Liver (tissue), 9 donors: ENCODE results near the gene PITRM1. TPM values are rescaled to one million over a fixed set of nuclear protein-coding genes. Genes with fewer than 3 reads are reported as not detected.

ENCODE experiments used
- DNase-seq: peaks from one replicate; pipeline ENCODE4 v3.0.0-alpha.2; 2017; ENCODE audit warnings: low spot score
- H3K27ac ChIP-seq, 2 donors: one replicate each; pipeline ENCODE4 v1.7.0; 2013; ENCODE audit warnings: inconsistent platforms in 2 of 2, low read length in 2 of 2, control low read depth in 1 of 2, low read depth in 1 of 2, mild to moderate bottlenecking in 1 of 2
- H3K27me3 ChIP-seq, 4 donors: one replicate each; pipeline versions ENCODE4 v1.6.1 to v1.7.0; 2013; ENCODE audit warnings: low read length in 3 of 4, inconsistent platforms in 1 of 4, mild to moderate bottlenecking in 1 of 4, moderate library complexity in 1 of 4; ENCODE audit not compliant: control insufficient read depth in 4 of 4, insufficient read depth in 4 of 4
- H3K36me3 ChIP-seq, 4 donors: one replicate each; pipeline versions ENCODE4 v1.6.1 to v1.7.0; 2013; ENCODE audit warnings: low read length in 3 of 4, mild to moderate bottlenecking in 3 of 4, low read depth in 1 of 4, moderate library complexity in 1 of 4; ENCODE audit not compliant: control insufficient read depth in 4 of 4, insufficient read depth in 3 of 4
- H3K4me1 ChIP-seq, 4 donors: one replicate each; pipeline versions ENCODE4 v1.6.1 to v1.7.0; 2013; ENCODE audit warnings: low read length in 3 of 4, mild to moderate bottlenecking in 3 of 4, moderate library complexity in 1 of 4; ENCODE audit not compliant: control insufficient read depth in 4 of 4, insufficient read depth in 4 of 4
- H3K4me3 ChIP-seq, 3 donors: one replicate each; pipeline versions ENCODE4 v1.6.1 to v1.7.0; 2013; ENCODE audit warnings: low read length in 3 of 3, control low read depth in 1 of 3, low read depth in 1 of 3, mild to moderate bottlenecking in 1 of 3
- H3K9ac ChIP-seq, 2 donors: one replicate each; pipeline ENCODE4 v1.7.0; 2013; ENCODE audit warnings: low read length in 2 of 2, mild to moderate bottlenecking in 2 of 2, moderate library complexity in 2 of 2, control low read depth in 1 of 2, low read depth in 1 of 2
- H3K9me3 ChIP-seq, 4 donors: one replicate each; pipeline versions ENCODE4 v1.6.1 to v1.7.0; 2013; ENCODE audit warnings: low read length in 3 of 4; ENCODE audit not compliant: control insufficient read depth in 4 of 4
- ATF3 ChIP-seq: IDR thresholded peaks from 2 replicates; pipeline ENCODE4 v1.6.1; 2016; ENCODE audit warnings: antibody characterized with exemption
- EGR1 ChIP-seq, 2 donors: IDR thresholded peaks; 2 replicates each; pipeline ENCODE4 v1.6.1; 2016 to 2018; ENCODE audit warnings: antibody characterized with exemption in 2 of 2, low read depth in 2 of 2
- FOXA1 ChIP-seq: IDR thresholded peaks from 2 replicates; pipeline ENCODE4 v1.6.1; 2016; ENCODE audit warnings: antibody characterized with exemption
- FOXA2 ChIP-seq: IDR thresholded peaks from 2 replicates; pipeline ENCODE4 v1.6.1; 2016; ENCODE audit warnings: antibody characterized with exemption
- HNF4A ChIP-seq, 2 donors: conservative IDR thresholded peaks; 2 replicates each; pipeline ENCODE4 v1.6.1; 2016; ENCODE audit warnings: antibody characterized with exemption in 2 of 2, mild to moderate bottlenecking in 2 of 2
- JUND ChIP-seq, 2 donors: IDR thresholded peaks; 2 replicates each; pipeline ENCODE4 v1.6.1; 2016; ENCODE audit warnings: antibody characterized with exemption in 2 of 2
- NR2F2 ChIP-seq: IDR thresholded peaks from 2 replicates; pipeline ENCODE4 v1.6.1; 2016; ENCODE audit warnings: antibody characterized with exemption
- RAD21 ChIP-seq, 2 donors: IDR thresholded peaks; 2 replicates each; pipeline ENCODE4 v1.6.1; 2016; ENCODE audit warnings: antibody characterized with exemption in 2 of 2, mild to moderate bottlenecking in 2 of 2
- REST ChIP-seq: IDR thresholded peaks from 2 replicates; pipeline ENCODE4 v1.6.1; 2016; ENCODE audit warnings: antibody characterized with exemption, mild to moderate bottlenecking
- RXRA ChIP-seq, 2 donors: IDR thresholded peaks; 2 replicates each; pipeline ENCODE4 v1.6.1; 2017 to 2018; ENCODE audit warnings: antibody characterized with exemption in 2 of 2, mild to moderate bottlenecking in 1 of 2
- SP1 ChIP-seq: IDR thresholded peaks from 2 replicates; pipeline ENCODE4 v1.6.1; 2018; ENCODE audit warnings: antibody characterized with exemption, mild to moderate bottlenecking
- TAF1 ChIP-seq: conservative IDR thresholded peaks from 2 replicates; pipeline ENCODE4 v1.6.1; 2016; ENCODE audit warnings: antibody characterized with exemption, mild to moderate bottlenecking
- WGBS: extraction: QIAGEN DNeasy Blood & Tissue Kit; methylation state at CpG from one replicate; pipeline ENCODE4 v1.1.7; 2013; 5-methylcytosine and 5-hydroxymethylcytosine counted together
- polyA plus RNA-seq, 2 donors: library from polyadenylated mRNA; stranded (reverse) in 1 of 2; unstranded in 1 of 2; fragments of 200-250 nt in 1 of 2; fragments of >200 nt in 1 of 2; fragmentation: Nextera tagmentation in 1 of 2; extraction: Ambion mirVana in 1 of 2; gene quantifications; one replicate each; pipeline versions ENCODE4 v1.2.1 to v1.2.3, GENCODE V29; 2013 to 2015
- total RNA-seq, 2 donors: library from RNA; depleted of rRNA; stranded (reverse); fragments of >200 nt; gene quantifications; one replicate each; pipeline ENCODE4 v1.2.3, GENCODE V29; 2014
- TF ChIP-seq, protein P1 (sequence below): fragments of 150-350 bp; IDR thresholded peaks from 2 replicates; pipeline ENCODE4 v1.5.1; 2017; ENCODE audit warnings: improper control_type of control experiment, low read depth, low read length; ENCODE audit not compliant: missing input control
- TF ChIP-seq, protein P2 (sequence below): IDR thresholded peaks from 2 replicates; pipeline ENCODE4 v1.6.1; 2016; ENCODE audit warnings: antibody characterized with exemption
- donor health status: healthy.
- donor health status: healthy.
- donor health status: healthy.
- donor health status: healthy.
- donor health status: healthy.

The PITRM1 gene
- total and polyA plus RNA-seq, 4 donors = 21.1 to 43.1 (median 27.7) TPM

GRCh38 chr10:3197348-3198003, 24.9 kb upstream of the PITRM1 start:
- Histone ChIP-seq H3K27ac (peak overlapping the region in 1 of 2 donors; percentile 11), H3K9ac (no peak overlapping the region), H3K9me3 (no peaks in the 10 kb centered on the region), H3K27me3 (no peaks in the 10 kb centered on the region), H3K4me1 (peaks cover 0 to 6% (median 1%) of the 10 kb centered on the region in 4 donors), H3K36me3 (no peaks in the 10 kb centered on the region), H3K4me3 (no peak overlapping the region)
- 14% methylated on average over 27 of the region's 27 CpGs for WGBS
- DNase-seq = peak; percentile 56
- no peak for TF ChIP-seq JUND (IDR thresholded peaks at IDR 0.05)
- no peak for TF ChIP-seq HNF4A (conservative IDR thresholded peaks at IDR 0.05)
- no peak for TF ChIP-seq TAF1
- TF ChIP-seq, protein P1, sequence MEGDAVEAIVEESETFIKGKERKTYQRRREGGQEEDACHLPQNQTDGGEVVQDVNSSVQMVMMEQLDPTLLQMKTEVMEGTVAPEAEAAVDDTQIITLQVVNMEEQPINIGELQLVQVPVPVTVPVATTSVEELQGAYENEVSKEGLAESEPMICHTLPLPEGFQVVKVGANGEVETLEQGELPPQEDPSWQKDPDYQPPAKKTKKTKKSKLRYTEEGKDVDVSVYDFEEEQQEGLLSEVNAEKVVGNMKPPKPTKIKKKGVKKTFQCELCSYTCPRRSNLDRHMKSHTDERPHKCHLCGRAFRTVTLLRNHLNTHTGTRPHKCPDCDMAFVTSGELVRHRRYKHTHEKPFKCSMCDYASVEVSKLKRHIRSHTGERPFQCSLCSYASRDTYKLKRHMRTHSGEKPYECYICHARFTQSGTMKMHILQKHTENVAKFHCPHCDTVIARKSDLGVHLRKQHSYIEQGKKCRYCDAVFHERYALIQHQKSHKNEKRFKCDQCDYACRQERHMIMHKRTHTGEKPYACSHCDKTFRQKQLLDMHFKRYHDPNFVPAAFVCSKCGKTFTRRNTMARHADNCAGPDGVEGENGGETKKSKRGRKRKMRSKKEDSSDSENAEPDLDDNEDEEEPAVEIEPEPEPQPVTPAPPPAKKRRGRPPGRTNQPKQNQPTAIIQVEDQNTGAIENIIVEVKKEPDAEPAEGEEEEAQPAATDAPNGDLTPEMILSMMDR = peak; percentile 88
- TF ChIP-seq RXRA (IDR thresholded peaks at IDR 0.05) = no peak
- TF ChIP-seq FOXA1 = no peak
- TF ChIP-seq EGR1 (IDR thresholded peaks at IDR 0.05; ENCODE audit: low read depth in 2 of 2) = no peak
- no peak for TF ChIP-seq NR2F2
- TF ChIP-seq, protein P2, sequence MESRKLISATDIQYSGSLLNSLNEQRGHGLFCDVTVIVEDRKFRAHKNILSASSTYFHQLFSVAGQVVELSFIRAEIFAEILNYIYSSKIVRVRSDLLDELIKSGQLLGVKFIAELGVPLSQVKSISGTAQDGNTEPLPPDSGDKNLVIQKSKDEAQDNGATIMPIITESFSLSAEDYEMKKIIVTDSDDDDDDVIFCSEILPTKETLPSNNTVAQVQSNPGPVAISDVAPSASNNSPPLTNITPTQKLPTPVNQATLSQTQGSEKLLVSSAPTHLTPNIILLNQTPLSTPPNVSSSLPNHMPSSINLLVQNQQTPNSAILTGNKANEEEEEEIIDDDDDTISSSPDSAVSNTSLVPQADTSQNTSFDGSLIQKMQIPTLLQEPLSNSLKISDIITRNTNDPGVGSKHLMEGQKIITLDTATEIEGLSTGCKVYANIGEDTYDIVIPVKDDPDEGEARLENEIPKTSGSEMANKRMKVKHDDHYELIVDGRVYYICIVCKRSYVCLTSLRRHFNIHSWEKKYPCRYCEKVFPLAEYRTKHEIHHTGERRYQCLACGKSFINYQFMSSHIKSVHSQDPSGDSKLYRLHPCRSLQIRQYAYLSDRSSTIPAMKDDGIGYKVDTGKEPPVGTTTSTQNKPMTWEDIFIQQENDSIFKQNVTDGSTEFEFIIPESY = no peak
- TF ChIP-seq SP1 = no peak
- TF ChIP-seq ATF3 = no peak
- peak; percentile 94 to 97 for TF ChIP-seq RAD21 (IDR thresholded peaks at IDR 0.05)
- TF ChIP-seq REST = peak; percentile 49

DNA sequence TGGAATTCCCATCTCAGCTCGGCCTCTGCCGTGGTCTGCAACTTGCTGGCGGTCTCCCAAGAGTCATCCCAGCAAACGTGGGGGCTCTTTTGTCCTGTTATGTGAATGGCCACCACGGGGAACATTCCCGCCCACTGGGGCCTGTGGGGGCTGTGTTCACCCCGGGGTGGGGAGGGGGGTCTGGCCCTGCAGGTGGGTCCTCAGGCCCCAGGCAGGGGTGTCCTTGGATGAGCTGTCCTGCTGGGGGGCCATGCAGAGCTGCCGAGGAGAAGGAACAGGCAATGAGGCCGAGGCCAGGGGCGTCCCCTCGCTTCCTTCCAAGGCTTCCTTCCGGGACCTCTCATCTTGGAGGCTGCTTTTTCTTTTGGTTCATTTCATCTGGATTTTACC, 24.4 kb upstream of the PITRM1 start:
- Histone ChIP-seq H3K27ac (peak overlapping the region in 1 of 2 donors; percentile 11), H3K9me3 (no peaks in the 10 kb centered on the region), H3K4me3 (no peak overlapping the region), H3K9ac (no peak overlapping the region), H3K27me3 (no peaks in the 10 kb centered on the region), H3K4me1 (peaks cover 0 to 6% (median 1%) of the 10 kb centered on the region in 4 donors), H3K36me3 (no peaks in the 10 kb centered on the region)
- TF ChIP-seq RAD21 (IDR thresholded peaks at IDR 0.05) = no peak
- TF ChIP-seq, protein P2 = no peak
- TF ChIP-seq FOXA2 = no peak
- TF ChIP-seq FOXA1 = no peak
- no peak for TF ChIP-seq ATF3
- WGBS = 56% methylated on average over 12 of the region's 12 CpGs
- no peak for DNase-seq
